ENCODE results near the gene GRIN2C.

Gene GRIN2C

DNA sequence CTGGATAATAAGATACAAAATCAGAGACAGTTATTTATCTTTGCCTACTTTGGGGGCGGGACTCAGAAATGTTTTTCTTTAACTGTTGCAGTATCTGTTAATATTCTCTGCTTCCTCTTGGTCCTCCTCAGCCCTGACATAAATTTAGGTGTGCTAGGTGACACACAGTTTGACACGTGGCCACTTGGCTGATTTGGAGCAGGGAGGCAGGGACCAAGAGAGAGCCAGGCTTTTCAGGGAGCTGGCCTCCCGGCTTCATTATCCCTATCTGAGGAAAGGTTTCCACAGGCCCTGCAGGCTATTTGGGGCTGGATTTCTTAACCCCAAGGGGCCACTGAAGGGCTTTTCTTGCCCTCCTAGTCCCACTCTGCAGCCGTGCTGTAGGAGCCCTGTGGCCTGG, 63.5 kb downstream of the GRIN2C start:
- no peak for DNase-seq

DNA sequence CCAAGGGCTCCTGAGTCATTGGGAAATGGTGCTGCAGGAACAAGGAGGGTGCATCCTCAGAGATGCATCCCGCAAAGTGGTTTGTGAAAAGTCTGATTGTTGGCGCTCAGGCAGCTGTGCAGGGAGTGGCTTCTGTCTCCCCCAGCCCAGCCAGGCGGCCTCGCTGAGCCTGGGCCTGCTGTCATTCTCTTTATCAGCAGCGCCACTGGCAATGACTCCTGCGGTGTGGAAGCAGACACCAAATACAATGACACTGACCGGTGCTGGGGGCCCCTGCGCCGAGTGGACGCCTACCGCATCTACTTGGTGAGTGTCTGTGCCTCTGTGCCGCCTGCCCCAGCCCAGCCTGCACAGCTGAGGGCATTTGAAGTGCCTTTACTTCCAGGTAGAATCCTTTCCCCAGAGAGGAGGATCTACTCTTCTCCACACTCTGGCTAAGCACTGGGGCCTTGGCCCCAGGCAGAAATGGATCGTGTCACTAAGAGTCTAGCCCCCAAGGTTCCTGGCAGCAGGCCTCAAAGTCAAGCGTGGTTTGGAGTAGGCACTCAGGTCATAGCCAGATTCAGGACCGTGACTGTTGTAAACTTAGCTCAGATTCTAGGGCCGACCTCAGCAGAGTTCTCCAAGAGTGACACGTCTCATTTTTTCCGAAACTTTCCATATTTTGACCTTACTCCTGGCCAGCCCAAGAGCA, 64.2 kb downstream of the GRIN2C start:
- no peak for DNase-seq

DNA sequence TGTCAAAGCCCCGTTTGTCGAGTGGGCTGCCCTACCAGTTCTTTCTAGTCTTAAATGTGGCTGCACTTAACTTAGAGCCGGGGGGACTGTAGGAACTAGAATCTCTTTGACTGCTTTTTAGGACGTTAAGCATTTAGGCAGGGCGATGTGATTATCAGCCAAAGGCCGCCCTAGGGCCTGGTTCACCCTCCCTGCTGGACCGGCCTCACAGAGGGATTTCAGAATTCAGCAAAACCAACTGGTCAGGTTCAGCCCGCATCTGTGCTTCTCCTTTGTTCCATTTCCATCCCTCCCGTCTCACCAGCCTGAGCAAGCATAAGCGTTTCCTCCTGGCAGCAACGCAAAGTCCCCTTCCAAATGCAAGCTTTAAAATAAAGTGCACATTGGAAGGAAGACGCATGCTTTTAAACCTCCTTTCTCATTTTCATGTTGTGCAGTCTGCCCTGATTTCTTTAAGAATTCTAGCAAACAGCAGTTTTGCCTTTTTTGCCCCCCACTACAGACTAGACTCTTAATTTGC, 67.0 kb downstream of the GRIN2C start:
- DNase-seq: no peak
